HT1080 (cell line): Measurements from ENCODE around the gene OR9K2. TPM values are rescaled to one million over a fixed set of nuclear protein-coding genes. Genes with fewer than 3 reads are reported as not detected.
"Not testable (repeated sequence)": the region's sequence is repeated elsewhere in the genome, so short reads cannot be mapped to it uniquely, and the experiment has no call there.

Experiments used
- DNase-seq: peaks from one replicate; pipeline ENCODE4 v3.0.0-alpha.2; 2015; ENCODE audit warnings: low read depth
- polyA plus RNA-seq, 2 experiments: library from polyadenylated mRNA; depleted of rRNA; stranded (reverse); fragments of >200 nt; gene quantifications; 2 replicates each; pipeline ENCODE4 v1.2.3, GENCODE V29; 2015
- total RNA-seq: library from RNA; depleted of rRNA; stranded (reverse); fragments of >200 nt; shearing (Covaris generic); gene quantifications from 2 replicates; pipeline ENCODE4 v1.2.3, GENCODE V29; 2014; rRNA removed

OR9K2 gene, protein sequence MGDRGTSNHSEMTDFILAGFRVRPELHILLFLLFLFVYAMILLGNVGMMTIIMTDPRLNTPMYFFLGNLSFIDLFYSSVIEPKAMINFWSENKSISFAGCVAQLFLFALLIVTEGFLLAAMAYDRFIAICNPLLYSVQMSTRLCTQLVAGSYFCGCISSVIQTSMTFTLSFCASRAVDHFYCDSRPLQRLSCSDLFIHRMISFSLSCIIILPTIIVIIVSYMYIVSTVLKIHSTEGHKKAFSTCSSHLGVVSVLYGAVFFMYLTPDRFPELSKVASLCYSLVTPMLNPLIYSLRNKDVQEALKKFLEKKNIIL
- total RNA-seq, result not detected in 2 replicates
- not detected in 2 replicates for polyA plus RNA-seq (2015; cell fraction: cytosol; rRNA removed)
- not detected in 2 replicates for polyA plus RNA-seq (2015; cell fraction: nucleus; rRNA removed)

DNA sequence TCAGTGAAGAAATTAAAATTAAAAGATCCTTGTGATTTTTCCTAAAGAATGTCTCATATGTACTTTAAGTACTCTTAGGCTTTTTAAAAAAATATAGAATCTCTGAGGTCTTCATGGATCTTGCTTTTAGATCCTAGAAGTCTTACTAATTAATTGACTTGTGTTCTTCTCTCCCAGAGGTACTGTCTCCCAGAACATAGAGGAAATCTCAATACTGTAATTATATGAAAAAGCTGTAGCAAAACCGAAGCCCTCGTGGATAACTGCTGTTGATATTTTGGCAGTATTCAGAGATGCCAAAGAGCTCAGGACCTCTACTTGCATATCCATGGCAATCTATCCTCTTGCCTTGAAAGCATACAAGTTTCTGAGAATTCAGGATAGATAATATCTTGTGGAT, at the start of gene OR9K2:
OR9K2 (plus strand) TSS at position 301 of the 400 bp plus-strand sequence. CDS start 3,429 bp downstream, outside the sequence.
- no peak for DNase-seq

DNA sequence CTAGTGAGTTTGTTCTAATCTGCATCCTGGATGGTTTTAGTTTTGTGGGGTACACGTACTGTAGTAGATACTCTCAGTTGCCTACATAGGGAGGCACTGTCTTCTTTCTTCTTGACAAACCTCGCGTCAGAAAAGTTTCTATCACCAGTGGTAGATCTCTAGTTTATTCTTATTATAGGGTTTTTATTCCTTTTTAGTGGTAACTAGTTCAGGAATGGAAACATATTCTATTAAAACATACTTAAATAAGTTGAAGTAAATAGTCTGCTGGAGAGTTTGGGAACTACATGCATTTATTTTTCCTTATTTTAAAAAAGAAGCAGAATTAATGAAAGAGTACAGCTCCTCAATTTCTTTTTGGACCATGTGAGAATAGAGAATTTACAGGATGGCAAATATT, 33.6 kb upstream of the OR9K2 start:
- DNase-seq, result no peak

DNA sequence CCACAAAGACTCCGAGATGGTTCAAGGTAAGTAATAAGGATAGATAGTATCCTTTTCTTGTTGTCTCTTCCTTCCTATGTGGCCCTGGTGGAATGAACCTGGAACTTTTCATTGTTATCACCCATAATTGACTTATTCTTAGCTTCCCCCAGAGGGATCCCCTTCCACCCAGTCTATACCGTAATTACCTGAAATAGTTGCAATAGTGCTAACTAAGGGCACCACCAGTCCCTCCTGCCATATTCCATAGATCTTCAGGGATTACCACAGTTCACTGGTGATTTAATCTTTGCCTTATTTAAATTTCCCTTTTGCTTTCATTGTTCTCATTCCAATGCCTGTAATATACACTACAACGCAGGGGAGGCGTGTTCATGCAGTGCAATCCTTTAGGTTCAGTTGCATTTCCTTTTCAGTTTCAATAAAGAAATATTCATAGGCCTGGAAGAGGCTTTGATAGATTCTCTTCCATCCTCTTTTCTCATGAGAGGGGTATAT, 13.8 kb upstream of the OR9K2 start:
- DNase-seq, result no peak

DNA sequence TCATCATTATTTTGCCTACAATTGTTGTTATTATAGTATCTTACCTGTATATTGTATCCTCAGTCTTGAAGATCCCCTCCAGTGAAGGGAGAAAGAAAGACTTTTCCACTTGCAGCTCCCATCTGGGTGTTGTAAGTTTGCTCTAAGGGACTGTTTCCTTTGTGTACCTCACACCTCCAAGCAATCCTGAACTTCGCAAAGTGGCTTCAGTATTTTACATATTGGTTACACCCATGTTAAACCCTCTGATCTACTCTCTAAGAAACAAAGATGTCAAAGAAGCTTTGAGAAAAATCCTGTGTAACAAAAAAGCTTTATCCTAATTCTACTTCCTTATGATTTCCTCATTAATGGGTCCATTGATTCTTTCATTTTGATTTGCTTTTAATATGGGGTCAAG, 10.1 kb upstream of the OR9K2 start:
- DNase-seq, result no peak

DNA sequence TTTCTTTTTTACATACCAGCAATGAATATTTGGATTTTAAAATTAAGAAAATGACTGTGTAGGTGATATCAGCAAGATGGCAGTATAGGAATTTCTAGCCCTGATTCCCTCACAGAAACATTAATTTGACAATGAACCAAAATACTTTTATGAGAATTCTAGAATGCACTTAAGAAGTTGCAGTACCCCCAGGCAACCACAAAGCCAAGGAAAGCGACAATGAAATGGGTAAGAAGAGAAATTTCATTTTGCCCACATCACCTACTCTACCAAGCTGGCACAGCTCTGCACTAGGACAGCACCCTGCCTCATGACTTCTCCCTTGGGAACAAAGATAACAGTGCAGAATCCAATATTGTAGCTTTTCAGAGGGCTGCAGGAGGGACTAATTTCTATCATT, 6.6 kb downstream of the OR9K2 start:
- no peak for DNase-seq

DNA sequence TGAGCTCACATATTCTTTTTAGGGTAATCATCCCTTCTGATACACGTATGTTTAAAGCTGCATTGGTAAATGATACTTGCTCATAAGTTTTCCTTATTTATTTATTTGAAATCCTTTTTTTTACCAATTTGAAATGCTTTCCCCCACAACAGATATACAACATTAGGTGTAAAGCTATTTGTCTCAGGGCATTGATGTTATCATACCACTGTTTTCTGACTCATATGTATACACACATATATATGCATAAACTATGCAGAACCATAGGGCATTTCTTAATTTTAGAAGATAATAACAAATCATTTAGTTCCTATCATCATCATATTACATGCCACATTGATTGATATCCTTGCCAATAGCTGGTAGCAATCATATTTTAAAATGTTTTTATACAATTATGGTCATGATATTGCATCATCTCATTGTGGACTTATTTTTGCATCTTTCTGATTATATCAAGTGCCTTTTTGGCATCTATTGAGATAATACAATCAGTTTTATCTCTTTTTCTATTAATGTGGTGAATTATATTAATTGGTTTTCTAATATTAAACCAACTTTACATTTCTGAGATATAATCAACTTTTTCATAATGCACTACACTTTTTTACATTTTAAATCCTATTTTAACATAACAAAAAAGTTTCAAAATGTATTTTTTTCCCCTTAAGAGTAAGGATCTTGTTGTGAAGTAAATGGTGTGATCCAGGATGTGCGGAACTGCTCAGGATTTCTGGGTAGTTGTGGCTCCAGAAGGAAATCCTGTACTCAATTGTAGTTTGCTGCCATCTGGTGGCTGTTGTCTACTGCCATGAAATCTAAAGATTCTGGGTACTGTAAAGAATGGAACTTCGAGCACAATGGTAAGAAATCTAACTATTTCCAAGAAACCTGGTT, 16.7 kb downstream of the OR9K2 start:
- DNase-seq, result peak; percentile 28

DNA sequence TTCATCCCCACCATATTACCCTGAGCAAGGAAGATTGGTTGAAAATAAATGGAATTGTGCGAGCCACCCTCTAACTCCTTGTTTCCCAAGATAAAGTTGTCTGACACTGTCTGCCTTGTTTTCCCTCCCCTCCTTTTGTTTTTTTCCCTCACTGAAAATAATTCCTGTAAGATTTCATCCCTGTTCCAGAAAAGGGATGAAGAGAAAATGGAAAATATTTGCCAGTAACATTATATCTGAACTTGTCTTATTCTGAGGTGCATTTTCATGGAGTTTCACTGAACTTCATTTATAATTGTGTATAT, 17.3 kb downstream of the OR9K2 start:
- DNase-seq, result no peak

DNA sequence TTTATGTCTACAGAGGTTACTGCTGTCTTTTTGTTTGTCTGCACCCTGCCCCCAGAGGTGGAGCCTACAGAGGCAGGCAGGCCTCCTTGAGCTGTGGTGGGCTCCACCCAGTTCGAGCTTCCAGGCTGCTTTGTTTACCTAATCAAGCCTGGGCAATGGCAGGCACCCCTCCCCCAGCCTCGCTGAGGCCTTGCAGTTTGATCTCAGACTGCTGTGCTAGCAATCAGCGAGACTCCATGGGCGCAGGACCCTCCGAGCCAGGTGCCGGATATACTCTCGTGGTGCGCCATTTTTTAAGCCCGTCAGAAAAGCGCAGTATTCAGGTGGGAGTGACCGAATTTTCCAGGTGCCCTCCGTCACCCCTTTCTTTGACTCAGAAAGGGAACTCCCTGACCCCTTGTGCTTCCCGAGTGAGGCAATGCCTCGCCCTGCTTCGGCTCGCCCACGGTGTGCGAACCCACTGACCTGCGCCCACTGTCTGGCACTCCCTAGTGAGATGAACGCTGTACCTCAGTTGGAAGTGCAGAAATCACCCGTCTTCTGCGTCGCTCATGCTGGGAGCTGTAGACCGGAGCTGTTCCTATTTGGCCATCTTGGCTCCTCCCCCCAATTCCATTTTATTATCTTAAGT, 40.9 kb downstream of the OR9K2 start:
- not testable (repeated sequence) for DNase-seq

DNA sequence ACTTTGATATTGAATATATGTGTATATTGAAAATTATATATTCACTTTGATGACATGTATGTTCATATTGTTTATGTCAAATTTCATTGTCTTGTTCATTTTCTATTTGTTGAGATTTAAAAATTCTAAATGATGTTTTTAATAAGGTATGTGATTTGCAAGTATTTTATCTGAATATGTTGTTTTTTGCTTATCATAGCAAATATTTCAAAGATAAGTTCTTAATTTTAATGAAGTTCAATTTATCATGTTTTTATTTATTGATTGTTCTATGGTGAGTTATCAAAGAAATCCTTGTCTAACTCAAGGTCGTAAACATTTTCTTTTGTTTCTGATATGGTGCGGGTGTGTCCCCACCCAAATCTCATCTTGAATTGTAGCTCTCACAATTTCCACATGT, 45.2 kb downstream of the OR9K2 start:
- no peak for DNase-seq

DNA sequence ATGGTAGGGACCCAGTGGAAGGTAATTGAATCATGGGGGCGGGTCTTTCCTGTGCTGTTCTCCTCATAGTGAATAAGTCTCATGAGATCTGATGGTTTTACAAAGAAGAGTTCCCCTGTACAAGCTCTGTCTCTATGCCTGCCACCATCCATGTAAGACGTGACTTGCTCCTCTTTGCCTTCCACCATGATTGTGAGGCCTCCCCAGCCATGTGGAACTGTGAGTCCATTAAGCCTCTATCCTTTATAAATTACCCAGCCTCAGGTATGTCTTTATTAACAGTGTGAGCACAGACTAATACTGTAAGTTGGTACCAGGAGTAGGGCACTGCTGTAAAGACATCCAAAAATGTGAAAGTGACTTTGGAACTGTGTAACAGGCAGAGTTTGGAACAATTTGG, 45.6 kb downstream of the OR9K2 start:
- DNase-seq, result not testable (repeated sequence)

DNA sequence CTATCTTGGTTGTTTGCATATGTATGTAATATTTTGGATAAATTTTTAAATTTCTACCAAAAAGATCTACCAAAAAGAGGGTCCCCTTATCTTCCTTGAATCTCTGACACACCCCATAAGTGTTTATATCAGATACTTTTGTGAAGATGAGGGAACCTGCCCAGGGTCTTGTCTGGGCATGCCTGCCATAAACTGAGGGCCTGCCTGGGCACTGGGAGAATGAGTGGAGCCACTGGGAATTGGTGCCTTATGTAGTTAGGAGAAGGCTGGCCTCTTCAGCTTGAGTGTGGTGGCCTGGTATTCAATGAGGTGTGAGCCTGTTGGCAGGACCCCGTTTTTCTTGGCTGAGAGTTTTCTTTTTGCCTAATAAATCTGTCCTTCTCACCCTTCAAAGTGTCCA, 46.5 kb downstream of the OR9K2 start:
- DNase-seq, result no peak

DNA sequence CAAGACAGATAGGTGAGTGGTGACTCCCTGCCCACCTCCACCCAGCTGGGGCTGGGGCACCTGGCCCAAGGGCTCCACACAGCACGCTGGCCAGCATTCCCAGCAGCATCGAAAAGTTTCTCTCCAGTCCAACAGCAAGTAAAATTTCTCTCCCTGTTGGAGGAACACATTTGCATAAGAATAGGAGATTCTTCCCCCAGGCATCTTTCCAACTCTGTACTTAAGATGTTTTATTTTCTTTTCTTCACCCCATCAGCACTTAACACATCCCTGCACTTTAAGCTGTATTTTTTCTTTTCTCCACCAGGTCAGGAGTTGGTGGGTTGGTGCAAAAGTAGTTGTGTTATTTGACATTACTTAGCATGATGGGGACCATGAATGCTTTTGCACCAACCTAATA, 47.2 kb downstream of the OR9K2 start:
- DNase-seq, result no peak

Other genes starting within 250 kb of the OR9K2 start
- gene TESPA1, start 141.6 kb upstream of the OR9K2 start, total RNA-seq, result 2.6 and 4.5 TPM in 2 replicates
- not detected in 2 replicates for gene NEUROD4, start 106.4 kb upstream of the OR9K2 start, total RNA-seq
- gene OR10A7, start 94.6 kb downstream of the OR9K2 start, total RNA-seq, result not detected in 2 replicates
- gene OR6C74, start 118.2 kb downstream of the OR9K2 start, total RNA-seq, result not detected in 2 replicates
- not detected in 2 replicates for gene OR6C6, start 170.2 kb downstream of the OR9K2 start, total RNA-seq
- gene OR6C1, start 187.9 kb downstream of the OR9K2 start, total RNA-seq, result not detected in 2 replicates
- not detected in 2 replicates for gene OR6C3, start 204.3 kb downstream of the OR9K2 start, total RNA-seq
- gene OR6C75, start 236.6 kb downstream of the OR9K2 start, total RNA-seq, result not detected in 2 replicates